NCI-H2081 treated with DMSO at 0.1 percent for 48 hours (cell line): ENCODE data around the gene PPFIBP1.
"Not testable (repeated sequence)": the region's sequence is repeated elsewhere in the genome, so short reads cannot be mapped to it uniquely, and the experiment has no call there.

Experiments used
- DNase-seq: peaks from one replicate; lab custom pipeline; 2025; lab: John Stamatoyannopoulos, UW

PPFIBP1 gene

DNA sequence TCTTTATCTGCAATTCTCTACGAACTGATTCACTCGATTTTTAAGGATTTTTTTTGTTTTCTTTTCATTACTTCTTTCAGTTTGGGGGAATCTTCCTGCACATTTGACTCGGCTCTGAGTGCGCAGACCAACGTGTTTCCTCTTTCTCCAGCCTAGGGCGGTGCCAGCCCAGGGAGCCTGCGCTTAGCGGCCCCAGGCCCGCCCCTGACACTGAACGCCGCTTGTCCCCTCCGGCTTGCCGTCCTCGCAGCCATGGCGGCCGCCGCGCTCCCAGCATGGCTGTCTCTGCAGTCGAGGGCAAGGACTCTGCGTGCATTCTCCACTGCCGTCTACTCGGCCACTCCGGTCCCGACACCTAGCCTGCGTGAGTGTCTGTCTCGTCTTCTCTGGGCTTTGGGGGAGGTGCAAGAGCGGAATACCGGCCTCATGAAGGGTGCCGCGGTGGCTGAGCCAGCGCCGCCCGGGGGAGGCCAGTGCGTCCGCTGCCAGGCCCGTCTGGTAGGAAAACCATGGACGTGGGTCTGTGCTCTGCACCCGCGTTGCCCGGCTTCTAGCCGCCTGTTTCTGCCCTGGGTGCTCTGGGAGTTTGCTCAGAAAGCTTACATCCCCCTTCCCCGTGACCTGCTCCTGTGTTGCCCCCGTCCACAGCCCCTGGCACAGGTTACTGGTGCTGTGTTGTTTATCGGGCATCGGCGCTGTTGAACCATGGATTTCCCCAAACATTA is 186.7 kb downstream of the PPFIBP1 start, which contains the start of gene MRPS35:
Gene MRPS35, plus strand, starts transcription at position 241 of the 725 bp plus-strand sequence. Its CDS starts 12 bp downstream, at position 253.
- DNase-seq: peak; percentile 27

- no peak for DNase-seq
These were observed 187.3 kb downstream of the PPFIBP1 start for GRCh38 chr12:27711317-27711682.

DNA sequence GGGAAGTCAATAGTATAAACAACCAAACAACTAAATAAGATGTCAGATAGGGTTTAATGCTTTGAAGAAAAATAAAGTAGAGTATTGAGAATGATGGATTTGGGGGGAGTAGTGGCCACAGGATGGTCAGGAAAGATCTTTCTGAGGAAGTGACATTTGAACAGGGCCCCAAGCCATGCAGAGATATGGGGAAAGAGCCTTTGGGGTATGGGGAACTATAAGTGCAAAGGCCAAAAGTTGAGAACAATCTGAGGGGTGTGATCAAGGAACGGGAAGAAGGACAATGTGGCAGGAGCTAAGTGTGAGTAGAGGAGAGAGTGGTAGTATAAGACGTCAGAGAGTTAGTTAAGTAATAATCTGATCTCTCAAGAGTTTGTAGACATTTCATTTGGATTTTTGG is 188.0 kb downstream of the PPFIBP1 start:
- no peak for DNase-seq

- DNase-seq: no peak
These were observed 199.2 kb downstream of the PPFIBP1 start for GRCh38 chr12:27723212-27723611.

DNA sequence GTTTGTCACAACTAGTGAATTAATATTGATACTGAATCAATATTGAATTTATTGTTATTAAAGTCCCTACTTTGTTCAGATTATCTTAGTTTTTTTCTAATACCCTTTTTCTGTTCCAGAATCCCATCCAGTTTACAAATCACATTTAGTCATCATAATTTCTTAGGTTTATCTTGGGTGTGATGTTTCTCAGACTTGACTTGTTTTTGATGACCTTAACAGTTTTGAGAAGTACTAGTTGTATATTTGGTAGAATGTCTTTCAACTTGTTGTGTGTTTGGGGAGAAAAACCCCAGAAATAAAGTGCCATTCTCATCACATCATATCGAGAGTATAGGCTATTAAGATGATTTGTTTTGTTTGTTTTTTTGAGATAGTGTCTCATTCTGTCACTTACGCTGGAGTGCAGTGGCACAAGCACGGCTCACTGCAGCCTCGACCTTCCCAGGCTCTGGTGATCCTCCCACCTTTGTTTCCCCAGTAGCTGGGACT is 206.1 kb downstream of the PPFIBP1 start:
- no peak for DNase-seq

GRCh38 chr12:27732281-27732680 is 208.3 kb downstream of the PPFIBP1 start:
- DNase-seq: no peak

GRCh38 chr12:27733052-27733656 is 209.1 kb downstream of the PPFIBP1 start:
- DNase-seq: no peak

DNA sequence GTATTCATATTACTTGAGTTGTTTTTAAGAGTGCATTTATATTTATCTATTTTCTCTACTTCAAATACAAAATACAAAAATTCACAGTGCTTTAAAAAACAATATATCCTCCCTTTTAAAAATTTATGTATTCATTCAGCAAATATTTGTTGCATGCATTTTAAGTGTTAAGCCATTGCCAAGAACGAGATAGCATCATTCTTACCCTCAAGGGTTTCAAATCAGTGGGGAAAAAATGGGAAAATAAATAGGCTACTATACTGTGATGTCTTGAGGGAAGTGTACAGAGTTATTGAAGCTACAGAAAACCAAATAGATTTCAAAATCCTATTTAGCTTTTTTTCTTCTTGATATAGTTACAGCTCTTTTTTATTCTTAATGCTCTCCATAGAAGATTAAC is 209.8 kb downstream of the PPFIBP1 start:
- no peak for DNase-seq

- not testable (repeated sequence) for DNase-seq
These were observed 210.3 kb downstream of the PPFIBP1 start for GRCh38 chr12:27734321-27734720.

GRCh38 chr12:27743601-27744000 is 219.6 kb downstream of the PPFIBP1 start:
- DNase-seq: no peak
